SK-N-SH (cell line): Measurements from ENCODE around the gene CPPED1.

Experiments
- POLR2AphosphoS5 ChIP-seq: IDR thresholded peaks from 2 replicates; pipeline ENCODE4 v1.6.1; 2012; ENCODE audit warnings: low read depth, low read length
- RAD21 ChIP-seq: IDR thresholded peaks from 2 replicates; pipeline ENCODE4 v1.6.1; 2012; ENCODE audit warnings: mild to moderate bottlenecking, low read length
- SMC3 ChIP-seq: IDR thresholded peaks from 2 replicates; pipeline ENCODE4 v1.6.1; 2012; ENCODE audit warnings: low read depth, low read length, improper control_type of control experiment
- TAF1 ChIP-seq: IDR thresholded peaks from 2 replicates; pipeline ENCODE4 v1.6.1; 2012; ENCODE audit warnings: low read depth, mild to moderate bottlenecking, low read length, moderate library complexity, borderline replicate concordance

DNA sequence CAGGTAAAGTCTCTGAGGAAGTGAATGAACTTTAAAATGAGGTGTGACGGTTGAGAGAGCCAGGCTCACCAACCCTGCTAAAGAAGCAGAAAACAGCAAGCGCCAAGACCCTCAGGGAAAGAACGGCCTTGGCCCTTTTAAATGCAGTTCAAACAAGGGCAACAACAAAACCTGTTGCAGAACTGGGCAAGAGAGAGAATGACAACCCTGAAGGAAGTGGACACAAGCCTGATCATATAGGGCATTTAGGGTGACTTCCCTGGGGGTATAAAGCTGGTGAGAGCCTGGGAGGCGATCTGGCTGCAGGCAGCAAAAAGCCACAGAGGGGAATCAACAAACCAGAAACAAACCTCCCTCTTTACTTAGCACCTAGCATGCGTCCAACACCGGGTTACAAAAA, 1.0 kb downstream of the CPPED1 start:
- no peak for TF ChIP-seq SMC3
- no peak for TF ChIP-seq POLR2AphosphoS5
- no peak for TF ChIP-seq TAF1
- TF ChIP-seq RAD21, result no peak
